ENCODE results near the gene SEC24D. TPM values are rescaled to one million over a fixed set of nuclear protein-coding genes. Genes with fewer than 3 reads are reported as not detected.

SEC24D gene
- total RNA-seq, 1 experiment from 2014 or later = 14.4 TPM

GRCh38 chr4:118849867-118850487 lies 14.1 kb upstream of the SEC24D start:
- CTCF ChIA-PET = no interaction called here

GRCh38 chr4:118848901-118849300 lies 13.0 kb upstream of the SEC24D start:
- H3K9me3 ChIP-seq (ENCODE audit: low read length) = no peaks in the 10 kb centered on the region
- no peak for TF ChIP-seq CTCF (conservative IDR thresholded peaks at IDR 0.05; ENCODE audit: low read depth, low read length)
- TF ChIP-seq EZH2 (IDR thresholded peaks at IDR 0.05; ENCODE audit: low read length, unreplicated experiment) = no peak
- no peak for TF ChIP-seq EZH2phosphoT487 (IDR thresholded peaks at IDR 0.05; ENCODE audit: borderline replicate concordance, low read length)
- no peak overlapping the region for H3K27ac ChIP-seq (ENCODE audit: low read length)
- ChIA-PET POLR2A (ENCODE audit: unreplicated experiment) (no interaction called here), CTCF (no interaction called here)
- no peaks in the 10 kb centered on the region for H3K79me2 ChIP-seq (ENCODE audit: low read length)
- ATAC-seq = no peak
- H3K27me3 ChIP-seq (ENCODE audit: low read length) = no peaks in the 10 kb centered on the region
- no peaks in the 10 kb centered on the region for H3F3A ChIP-seq (ENCODE audit: low read length, unreplicated experiment)
- no peak overlapping the region for H3K4me3 ChIP-seq (ENCODE audit: low read length)
- intact Hi-C loops (cut with micrococcal nuclease) = no loop called here
- DNase-seq = no peak
- H3K9me2 ChIP-seq (replicated peaks; ENCODE audit: low read length) = no peaks in the 10 kb centered on the region
- H3K4me2 ChIP-seq (ENCODE audit: low read length) = no peak overlapping the region
- H2AFZ ChIP-seq (ENCODE audit: low read length) = no peak overlapping the region
- no peaks in the 10 kb centered on the region for H4K20me1 ChIP-seq (ENCODE audit: low read length)
- no peak overlapping the region for H3K9ac ChIP-seq (ENCODE audit: low read length)
- H3K36me3 ChIP-seq (ENCODE audit: low read depth, low read length) = no peaks in the 10 kb centered on the region
- no peaks in the 10 kb centered on the region for H3K4me1 ChIP-seq (ENCODE audit: insufficient read depth, low read length)
- BruUV-seq (replicated peaks) = no TSS peak

More at GRCh38 chr4:118849867-118850487, 14.1 kb upstream of the SEC24D start:
- DNase-seq (no peak), ATAC-seq (no peak)
- H3K27ac ChIP-seq (ENCODE audit: low read length) = no peak overlapping the region
- H3K4me1 ChIP-seq (ENCODE audit: insufficient read depth, low read length) = no peaks in the 10 kb centered on the region
- POLR2A ChIA-PET (ENCODE audit: unreplicated experiment) = no interaction called here
- H2AFZ ChIP-seq (ENCODE audit: low read length) = peak overlapping the region; percentile 82
- H3F3A ChIP-seq (ENCODE audit: low read length, unreplicated experiment) = no peaks in the 10 kb centered on the region
- no peaks in the 10 kb centered on the region for H3K27me3 ChIP-seq (ENCODE audit: low read length)
- no peaks in the 10 kb centered on the region for H3K79me2 ChIP-seq (ENCODE audit: low read length)
- intact Hi-C loops (cut with micrococcal nuclease) = no loop called here
- TF ChIP-seq EZH2phosphoT487 (IDR thresholded peaks at IDR 0.05; ENCODE audit: borderline replicate concordance, low read length) (no peak), CTCF (conservative IDR thresholded peaks at IDR 0.05; ENCODE audit: low read depth, low read length) (no peak), EZH2 (IDR thresholded peaks at IDR 0.05; ENCODE audit: low read length, unreplicated experiment) (no peak)
- H3K9me3 ChIP-seq (ENCODE audit: low read length) = no peaks in the 10 kb centered on the region
- no peak overlapping the region for H3K9ac ChIP-seq (ENCODE audit: low read length)
- H3K9me2 ChIP-seq (replicated peaks; ENCODE audit: low read length) = no peaks in the 10 kb centered on the region
- H3K4me3 ChIP-seq (ENCODE audit: low read length) = peak overlapping the region; percentile 48; the same call in 1 of the 2 replicates
- H3K4me2 ChIP-seq (ENCODE audit: low read length) = peak overlapping the region; percentile 73
- H3K36me3 ChIP-seq (ENCODE audit: low read depth, low read length) = no peaks in the 10 kb centered on the region
- BruUV-seq (replicated peaks) = no TSS peak
- H4K20me1 ChIP-seq (ENCODE audit: low read length) = no peaks in the 10 kb centered on the region

GRCh38 chr4:118848242-118848641 lies 12.3 kb upstream of the SEC24D start:
- no peak overlapping the region for H3K4me3 ChIP-seq (ENCODE audit: low read length)
- no peak overlapping the region for H3K9ac ChIP-seq (ENCODE audit: low read length)
- ATAC-seq = no peak
- no peak overlapping the region for H2AFZ ChIP-seq (ENCODE audit: low read length)
- no peak for TF ChIP-seq EZH2phosphoT487 (IDR thresholded peaks at IDR 0.05; ENCODE audit: borderline replicate concordance, low read length)
- no peak for TF ChIP-seq CTCF (conservative IDR thresholded peaks at IDR 0.05; ENCODE audit: low read depth, low read length)
- TF ChIP-seq EZH2 (IDR thresholded peaks at IDR 0.05; ENCODE audit: low read length, unreplicated experiment) = no peak
- DNase-seq = no peak
- no peak overlapping the region for H3K27ac ChIP-seq (ENCODE audit: low read length)
- ChIA-PET POLR2A (ENCODE audit: unreplicated experiment) (no interaction called here), CTCF (no interaction called here)
- no peaks in the 10 kb centered on the region for H3K36me3 ChIP-seq (ENCODE audit: low read depth, low read length)
- no peaks in the 10 kb centered on the region for H3K79me2 ChIP-seq (ENCODE audit: low read length)
- H3K9me2 ChIP-seq (replicated peaks; ENCODE audit: low read length) = no peaks in the 10 kb centered on the region
- intact Hi-C loops (cut with micrococcal nuclease) = no loop called here
- no peaks in the 10 kb centered on the region for H3K27me3 ChIP-seq (ENCODE audit: low read length)
- H3K9me3 ChIP-seq (ENCODE audit: low read length) = no peaks in the 10 kb centered on the region
- H3K4me1 ChIP-seq (ENCODE audit: insufficient read depth, low read length) = peaks cover 2% of the 10 kb centered on the region; the same call in 1 of the 2 replicates
- BruUV-seq (replicated peaks) = no TSS peak
- H4K20me1 ChIP-seq (ENCODE audit: low read length) = no peaks in the 10 kb centered on the region
- H3K4me2 ChIP-seq (ENCODE audit: low read length) = no peak overlapping the region
- no peaks in the 10 kb centered on the region for H3F3A ChIP-seq (ENCODE audit: low read length, unreplicated experiment)

Measured in PC-3 (cell line).